SH-SY5Y (cell line): ENCODE results near the gene CCR5.

ENCODE experiments used
- GATA2 ChIP-seq: IDR thresholded peaks from 2 replicates; pipeline ENCODE4 v1.6.1; 2011; ENCODE audit warnings: mild to moderate bottlenecking, low read depth, low read length
- GATA3 ChIP-seq: IDR thresholded peaks from 2 replicates; pipeline ENCODE4 v1.6.1; 2011; ENCODE audit warnings: low read depth, mild to moderate bottlenecking, low read length, moderate library complexity

CCR5 gene

GRCh38 chr3:46419816-46420215 lies 49.1 kb downstream of the CCR5 start:
- TF ChIP-seq GATA2 (no peak), GATA3 (no peak)

GRCh38 chr3:46420931-46421330 lies 50.2 kb downstream of the CCR5 start:
- TF ChIP-seq GATA2 (no peak), GATA3 (no peak)

- TF ChIP-seq GATA3, result no peak
- TF ChIP-seq GATA2, result no peak
Measured at GRCh38 chr3:46422617-46423016, 51.9 kb downstream of the CCR5 start.

GRCh38 chr3:46423588-46423987 lies 52.8 kb downstream of the CCR5 start:
- TF ChIP-seq GATA3, result no peak
- TF ChIP-seq GATA2, result no peak
